Measurements from ENCODE around the gene LBHD2.
"Not testable (repeated sequence)": the region's sequence is repeated elsewhere in the genome, so short reads cannot be mapped to it uniquely, and the experiment has no call there.

LBHD2 gene

DNA sequence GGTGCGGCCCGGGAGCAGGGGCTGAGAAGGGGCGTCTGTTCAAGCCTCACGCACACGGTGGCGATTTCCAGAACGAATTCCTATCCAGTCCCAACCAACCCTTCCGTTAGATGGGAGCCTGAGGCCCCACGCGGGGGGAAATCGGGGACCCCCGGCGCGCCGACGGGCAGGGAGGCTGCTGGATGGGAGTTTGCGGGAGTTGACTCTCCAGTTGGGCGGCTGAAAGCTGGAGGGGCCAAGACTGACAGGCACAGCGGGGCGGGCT is 20.3 kb downstream of the LBHD2 start:
- no peak for DNase-seq (ENCODE audit: low read depth, low spot score)

GRCh38 chr14:103104654-103105452 is 20.8 kb downstream of the LBHD2 start:
- no peak for DNase-seq (ENCODE audit: low read depth, low spot score)

GRCh38 chr14:103105580-103106150 is 21.7 kb downstream of the LBHD2 start:
- no peak for DNase-seq (ENCODE audit: low read depth, low spot score)

DNA sequence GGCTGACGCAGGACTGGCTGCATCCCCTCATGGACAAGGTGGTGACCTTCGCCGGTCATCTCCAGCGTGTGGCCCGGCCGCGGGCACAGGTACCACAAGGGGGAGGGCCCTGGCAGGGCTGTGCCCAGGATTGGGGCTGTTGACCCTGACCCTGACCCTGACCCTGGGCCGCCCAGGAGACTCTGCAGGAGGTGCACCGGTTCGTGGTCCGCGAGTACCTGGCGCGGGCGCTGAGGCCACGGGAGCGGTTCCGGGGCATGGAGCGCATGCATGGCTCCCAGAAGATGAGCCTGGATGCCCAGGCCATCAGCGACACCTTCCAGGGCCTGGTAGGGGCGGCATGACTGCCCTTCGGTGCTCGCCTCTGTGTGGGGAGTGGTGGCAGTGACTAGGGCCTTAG is 23.4 kb downstream of the LBHD2 start:
- no peak for DNase-seq (ENCODE audit: low read depth, low spot score)

DNA sequence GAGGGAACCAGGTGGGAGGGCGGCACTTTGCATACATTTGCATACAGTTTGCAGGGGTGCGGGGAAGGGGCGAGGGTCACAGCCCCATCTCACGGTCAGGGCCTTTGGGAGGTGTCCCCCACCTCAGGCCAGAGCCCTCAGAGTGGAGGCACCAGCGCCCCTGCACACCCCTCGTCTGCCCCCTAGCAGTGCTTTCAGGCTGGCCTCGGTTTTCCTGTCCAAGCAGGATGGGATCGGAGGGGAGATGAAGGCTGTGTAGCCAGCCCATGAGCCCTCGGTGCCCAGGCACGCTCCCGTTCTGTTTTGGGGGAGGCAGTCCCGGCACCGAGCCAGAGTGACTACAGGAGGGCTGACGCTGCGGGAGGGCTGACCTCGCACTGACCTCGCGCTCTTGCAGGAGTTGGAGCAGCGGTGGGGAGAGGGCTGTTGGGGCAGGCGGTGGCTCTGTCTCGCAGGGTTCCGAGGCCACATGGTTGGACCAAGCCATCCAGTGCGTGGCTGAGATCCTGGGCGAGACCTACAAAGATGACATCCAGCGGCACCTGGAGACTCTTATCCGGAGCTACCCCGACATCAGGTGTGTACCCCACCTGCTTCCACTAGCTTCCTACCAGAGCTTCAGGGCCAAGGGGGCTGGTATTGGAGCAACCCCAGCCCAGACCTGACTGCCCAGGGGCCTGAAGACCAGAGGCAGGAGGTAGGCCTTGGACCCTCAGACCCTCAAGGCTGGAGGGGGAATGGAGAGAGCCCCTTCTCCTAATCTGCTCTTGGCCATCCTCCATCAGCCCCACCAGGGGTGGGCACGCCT is 24.1 kb downstream of the LBHD2 start:
- DNase-seq (ENCODE audit: low read depth, low spot score): no peak

DNA sequence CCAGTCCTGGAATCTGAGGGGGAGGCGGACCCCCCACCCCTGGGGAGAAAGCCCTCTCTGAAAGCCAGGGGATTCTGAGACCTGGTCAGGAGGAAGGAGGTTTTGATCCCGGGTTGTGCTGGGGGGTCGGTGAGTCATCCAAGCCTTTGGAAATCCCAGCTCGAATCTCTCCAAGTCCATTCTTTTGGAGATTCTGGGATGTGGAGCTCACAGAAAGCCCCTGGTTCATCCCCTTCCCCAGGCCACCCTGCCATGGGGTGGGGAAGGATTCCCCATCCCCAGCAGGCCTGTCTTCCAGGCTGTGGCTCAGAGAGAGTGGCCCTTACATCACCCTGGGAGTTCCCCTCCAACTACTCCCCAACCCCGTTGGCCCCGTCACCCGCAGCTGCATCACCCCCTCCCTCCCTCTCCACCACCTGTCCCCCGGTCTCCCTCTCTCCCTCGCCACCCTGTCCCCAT is 24.8 kb downstream of the LBHD2 start:
- DNase-seq (ENCODE audit: low read depth, low spot score): no peak

DNA sequence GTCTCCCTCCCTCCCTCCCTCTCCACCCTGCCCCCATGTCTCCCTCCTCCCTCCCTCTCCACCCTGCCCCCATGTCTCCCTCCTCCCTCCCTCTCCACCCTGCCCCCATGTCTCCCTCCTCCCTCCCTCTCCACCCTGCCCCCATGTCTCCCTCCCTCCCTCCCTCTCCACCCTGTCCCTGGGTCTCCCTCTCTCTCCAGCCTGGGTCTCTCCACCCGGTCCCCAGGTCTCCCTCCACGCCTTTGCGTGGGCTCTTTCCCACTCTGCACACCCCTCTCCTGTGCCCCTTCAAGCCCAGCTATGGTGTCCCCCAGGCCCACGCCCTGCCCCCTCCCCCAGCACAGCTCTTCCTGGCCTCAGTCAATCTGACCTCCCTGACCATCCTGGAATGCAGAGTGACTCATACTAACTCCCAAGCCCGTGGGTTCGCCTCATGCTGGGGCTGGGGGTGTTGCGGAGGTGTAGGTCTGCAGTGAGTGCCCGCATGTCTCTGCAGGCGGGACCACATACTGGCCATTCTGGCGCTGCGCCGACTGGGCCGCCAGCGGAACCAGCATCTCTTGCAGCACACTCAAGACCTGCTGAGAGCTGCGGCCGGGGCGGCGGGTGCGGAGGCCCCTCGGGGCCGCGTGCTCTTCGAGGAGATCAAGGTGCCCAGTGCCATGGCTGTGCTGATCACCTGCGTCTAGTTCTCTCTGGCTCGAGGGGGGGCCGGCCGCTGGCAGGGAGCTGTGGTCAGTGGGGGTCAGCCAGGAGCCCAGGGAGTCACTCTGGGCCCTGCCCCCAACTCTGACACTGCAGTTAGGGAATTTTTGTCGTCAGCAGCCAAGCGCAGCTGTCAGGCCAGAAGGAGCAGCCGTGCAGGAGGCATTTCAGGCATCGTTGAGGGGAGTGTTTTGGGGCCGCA is 25.8 kb downstream of the LBHD2 start:
- no peak for DNase-seq (ENCODE audit: low read depth, low spot score)

DNA sequence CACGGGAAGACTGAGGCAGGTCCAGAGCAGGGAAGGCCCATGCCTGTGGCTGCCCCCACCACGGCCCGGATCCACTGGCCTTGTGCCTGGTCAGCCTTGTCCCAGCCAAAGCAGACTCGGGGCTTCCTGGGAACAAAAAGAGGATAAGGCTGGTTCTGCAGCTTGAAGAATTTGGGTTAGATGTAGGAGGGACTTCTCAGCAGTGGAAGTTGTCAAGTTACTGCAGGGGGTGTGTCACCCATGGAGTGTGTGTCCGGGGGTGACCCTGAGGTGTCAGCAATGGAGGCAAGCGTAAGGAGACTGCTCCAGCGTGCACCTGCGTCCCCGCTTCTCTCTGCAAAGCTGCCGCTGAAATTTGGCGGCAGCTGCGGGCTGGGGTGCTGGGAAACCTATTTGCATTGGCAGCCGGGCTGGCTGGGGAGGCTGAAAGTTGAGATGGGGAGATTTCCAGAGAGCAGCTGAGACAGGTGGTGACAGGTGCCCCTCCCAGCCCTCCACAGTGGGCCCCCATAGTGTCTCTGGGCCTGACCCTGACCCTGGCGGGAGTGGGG is 26.7 kb downstream of the LBHD2 start:
- no peak for DNase-seq (ENCODE audit: low read depth, low spot score)

GRCh38 chr14:103111232-103111868 is 27.3 kb downstream of the LBHD2 start:
- no peak for DNase-seq (ENCODE audit: low read depth, low spot score)

DNA sequence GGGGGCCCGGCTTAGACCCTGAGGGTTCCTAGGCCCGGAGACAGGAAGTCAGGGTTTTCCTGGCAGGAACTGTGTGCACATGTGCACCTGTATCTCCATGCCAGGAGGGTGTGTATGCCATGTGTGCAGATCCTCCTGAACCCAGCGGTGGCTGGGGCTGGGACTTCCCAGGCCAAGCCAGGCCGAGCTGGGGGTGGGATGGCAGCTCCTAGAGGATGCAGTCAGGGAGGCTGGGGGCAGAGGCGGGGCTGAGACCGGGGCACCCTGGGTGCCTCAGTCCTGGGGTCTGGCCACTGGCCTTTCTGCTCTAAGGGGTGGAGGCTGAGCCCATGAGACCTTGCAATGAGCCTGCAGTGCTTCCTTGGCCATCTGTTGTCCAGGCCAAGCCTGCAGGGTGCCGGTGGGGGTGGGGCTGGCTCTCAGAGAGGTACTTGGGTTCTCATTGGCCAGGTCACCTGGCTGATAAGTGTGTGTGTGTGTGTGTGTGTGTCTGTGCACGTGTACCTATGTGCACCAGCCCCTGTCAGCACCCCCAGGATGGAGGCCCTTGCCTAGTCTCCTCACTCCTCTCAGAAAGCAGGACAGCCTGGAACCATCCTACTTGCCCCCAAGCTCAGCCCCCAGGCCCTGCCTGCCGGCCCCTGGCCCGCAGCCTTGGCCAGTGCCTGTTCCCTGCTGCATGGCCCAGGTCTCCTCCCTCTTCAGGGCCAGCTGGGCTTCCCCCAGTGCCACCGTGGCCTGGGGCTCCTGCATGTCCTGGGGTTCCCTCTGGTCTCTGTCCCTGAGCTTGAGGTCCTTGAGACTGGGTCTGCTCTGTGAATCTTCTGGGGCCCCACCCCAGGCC is 28.6 kb downstream of the LBHD2 start:
- no peak for DNase-seq (ENCODE audit: low read depth, low spot score)

DNA sequence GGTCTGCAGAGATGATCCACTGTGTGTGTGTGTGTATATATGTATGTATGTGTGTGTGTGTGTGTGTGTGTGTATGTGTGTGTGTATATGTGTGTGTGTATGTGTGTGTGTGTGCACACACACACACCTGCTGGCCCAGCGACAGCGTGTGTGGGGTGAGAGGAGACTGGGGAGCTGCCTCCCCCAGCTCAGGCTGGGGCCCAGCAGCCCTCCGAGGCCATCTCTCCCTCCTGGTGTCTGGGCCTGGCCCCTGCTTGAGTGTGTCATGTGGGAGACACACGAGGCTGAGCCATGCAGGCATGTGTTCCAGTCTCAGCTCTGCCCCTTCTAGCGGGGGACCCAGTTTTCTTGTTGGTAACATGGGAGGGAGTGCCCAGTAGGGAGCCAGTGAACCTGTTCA is 29.3 kb downstream of the LBHD2 start:
- no peak for DNase-seq (ENCODE audit: low read depth, low spot score)

DNA sequence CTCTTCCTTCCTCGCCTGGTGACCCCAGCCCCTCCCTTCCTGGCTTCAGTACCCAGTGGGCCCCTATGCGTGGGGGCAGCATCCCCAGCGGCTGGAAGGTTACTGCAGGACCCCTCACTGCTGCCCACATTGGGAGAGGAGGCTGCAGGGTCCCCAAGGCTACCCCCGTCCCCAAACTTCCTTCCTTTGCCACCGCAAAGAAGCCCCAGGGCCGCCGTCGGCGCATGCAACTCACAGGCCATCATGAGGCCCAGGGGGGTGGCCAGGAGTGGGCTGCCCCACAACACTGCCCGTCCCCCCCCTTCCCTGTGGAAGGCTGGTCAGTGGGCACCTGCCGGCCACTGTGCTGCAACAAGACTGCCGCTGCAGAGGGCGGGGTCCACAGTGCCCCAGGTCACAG is 29.8 kb downstream of the LBHD2 start:
- no peak for DNase-seq (ENCODE audit: low read depth, low spot score)

GRCh38 chr14:103115086-103115679 is 31.2 kb downstream of the LBHD2 start:
- DNase-seq (ENCODE audit: low read depth, low spot score): not testable (repeated sequence)

DNA sequence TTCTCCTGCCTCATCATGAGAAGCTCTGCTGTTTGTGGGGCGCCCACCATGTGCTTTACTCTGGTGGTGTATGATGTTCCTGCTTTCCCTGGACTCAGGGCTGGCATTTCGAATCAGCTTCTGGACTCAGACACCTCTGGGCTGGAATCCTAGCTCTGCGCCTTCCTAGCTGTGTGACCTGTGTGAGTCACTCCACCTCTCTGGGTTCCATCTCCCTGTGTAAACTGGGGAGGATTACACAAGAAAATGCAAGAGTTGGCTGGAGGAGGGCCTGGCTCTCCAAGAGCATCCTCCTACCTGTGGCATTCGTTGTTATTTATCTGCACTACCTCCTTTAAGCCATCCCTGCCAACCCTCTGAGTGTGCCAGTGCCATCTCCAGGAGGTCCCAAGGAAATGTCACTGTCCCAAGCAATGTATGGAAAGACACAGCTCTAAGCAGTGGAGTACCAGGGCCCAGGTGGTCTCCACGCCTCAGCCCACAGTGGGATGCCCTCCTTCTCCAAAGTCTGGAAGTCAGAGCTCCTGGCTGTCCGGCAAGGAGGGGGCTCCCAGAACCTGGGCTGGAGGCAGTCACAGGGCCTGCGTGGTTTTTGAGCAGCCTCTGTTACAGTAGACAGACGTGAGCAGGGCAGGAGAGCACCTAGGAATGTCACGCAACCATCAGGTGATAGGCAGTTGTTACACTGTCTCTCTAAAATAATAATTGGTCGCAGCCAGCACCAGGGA is 32.0 kb downstream of the LBHD2 start:
- no peak for DNase-seq (ENCODE audit: low read depth, low spot score)

GRCh38 chr14:103116636-103117035 is 32.6 kb downstream of the LBHD2 start:
- DNase-seq (ENCODE audit: low read depth, low spot score): no peak

GRCh38 chr14:103117499-103117898 is 33.5 kb downstream of the LBHD2 start:
- DNase-seq (ENCODE audit: low read depth, low spot score): not testable (repeated sequence)

- no peak for DNase-seq (ENCODE audit: low read depth, low spot score)
Observed at GRCh38 chr14:103118018-103118662, 34.1 kb downstream of the LBHD2 start.

- DNase-seq (ENCODE audit: low read depth, low spot score): no peak
Observed at GRCh38 chr14:103118663-103119404, 34.8 kb downstream of the LBHD2 start.
